HEK293T (cell line): ENCODE results near the gene NDOR1.

Experiments
- FOXM1 ChIP-seq: fragments of 450-650 bp; IDR thresholded peaks from 2 replicates; pipeline ENCODE4 v1.6.1; 2017; ENCODE audit warnings: mild to moderate bottlenecking, borderline replicate concordance
- SUZ12 ChIP-seq: fragments of 450-650 bp; IDR thresholded peaks from 2 replicates; pipeline ENCODE4 v1.6.1; 2016; ENCODE audit warnings: mild to moderate bottlenecking

GRCh38 chr9:137159105-137160053, 46.1 kb upstream of the NDOR1 start:
- no peak for TF ChIP-seq FOXM1
- TF ChIP-seq SUZ12 = no peak
